Peyer's patch (tissue), 4 donors: ENCODE data around the gene GMPPA. TPM values are rescaled to one million over a fixed set of nuclear protein-coding genes. Genes with fewer than 3 reads are reported as not detected.

Experiments used
- DNase-seq, 3 donors: peaks; one replicate each; pipeline ENCODE4 v3.0.0-alpha.2; 2017 to 2019
- H3K27ac ChIP-seq, 4 donors: fragments of 200-600 bp; sonication (generic); one replicate each; pipeline ENCODE4 v1.5.1; 2016 to 2019
- H3K27me3 ChIP-seq, 2 donors: fragments of 200-600 bp; sonication (generic); one replicate each; pipeline ENCODE4 v1.5.1; 2019
- H3K36me3 ChIP-seq, 3 donors: fragments of 200-600 bp; sonication (generic); one replicate each; pipeline ENCODE4 v1.5.1; 2016 to 2019
- H3K4me1 ChIP-seq, 4 donors: fragments of 200-600 bp; sonication (generic); one replicate each; pipeline ENCODE4 v1.5.1; 2016 to 2019
- H3K4me3 ChIP-seq, 4 donors: fragments of 200-600 bp; sonication (generic); 1 replicate in 3 of 4; 2 replicates in 1 of 4; pipeline ENCODE4 v1.5.1; 2016 to 2019; ENCODE audit warnings: mild to moderate bottlenecking in 1 of 4
- H3K9me3 ChIP-seq, 4 donors: fragments of 200-600 bp; sonication (generic); one replicate each; pipeline ENCODE4 v1.5.1; 2016 to 2019; ENCODE audit warnings: mild to moderate bottlenecking in 1 of 4
- CTCF ChIP-seq, 6 experiments: fragments of 450-650 bp in 4 of 6; fragments of 200-600 bp in 2 of 6; sonication (generic) in 1 of 6; IDR thresholded peaks; one replicate each; pipeline ENCODE4 v1.5.1; 2017 to 2019; ENCODE audit warnings: antibody characterized with exemption in 6 of 6, mild to moderate bottlenecking in 3 of 6, moderate library complexity in 1 of 6
- POLR2A ChIP-seq, 2 donors: fragments of 450-650 bp; IDR thresholded peaks; one replicate each; pipeline ENCODE4 v1.5.1; 2017; ENCODE audit warnings: antibody characterized with exemption in 2 of 2, mild to moderate bottlenecking in 2 of 2, moderate library complexity in 2 of 2
- total RNA-seq, 4 donors: library from RNA; depleted of rRNA; stranded (reverse); fragments of >200 nt; gene quantifications; one replicate each; pipeline ENCODE4 v1.1.0, GENCODE V29; 2016

Gene GMPPA
- total RNA-seq, 4 donors from 2014 or later, result 35.0 to 69.6 (median 38.9) TPM

- no peaks in the 10 kb centered on the region for H3K9me3 ChIP-seq
- no peaks in the 10 kb centered on the region for H3K36me3 ChIP-seq
- no peak within 1 kb of the TSS for H3K4me3 ChIP-seq
- H3K27me3 ChIP-seq, result peaks cover 0 to 14% of the 10 kb centered on the region in 2 donors
- no peak within 1 kb of the TSS for H3K27ac ChIP-seq
- peaks cover 0 to 11% (median 0%) of the 10 kb centered on the region in 4 donors for H3K4me1 ChIP-seq
- no peak for DNase-seq
- no peak for TF ChIP-seq POLR2A (IDR thresholded peaks at IDR 0.05)
- no peak for TF ChIP-seq CTCF (IDR thresholded peaks at IDR 0.05)
Observed at GRCh38 chr2:219514196-219514761, 15.6 kb downstream of the GMPPA start, which contains the start of gene ASIC4. Gene ASIC4, plus strand, starts transcription at chr2:219514482. Its CDS starts 243 bp downstream, at chr2:219514725.

- H3K27ac ChIP-seq, result no peak overlapping the region
- H3K27me3 ChIP-seq, result peaks cover 0 to 14% of the 10 kb centered on the region in 2 donors
- no peaks in the 10 kb centered on the region for H3K9me3 ChIP-seq
- no peak overlapping the region for H3K4me3 ChIP-seq
- DNase-seq, result no peak
- no peak for TF ChIP-seq CTCF (IDR thresholded peaks at IDR 0.05)
- no peak for TF ChIP-seq POLR2A (IDR thresholded peaks at IDR 0.05)
- H3K4me1 ChIP-seq, result peaks cover 0 to 6% (median 0%) of the 10 kb centered on the region in 4 donors
- no peaks in the 10 kb centered on the region for H3K36me3 ChIP-seq
Observed at GRCh38 chr2:219514836-219515235, 16.1 kb downstream of the GMPPA start.

- peaks cover 0 to 14% of the 10 kb centered on the region in 2 donors for H3K27me3 ChIP-seq
- H3K4me1 ChIP-seq, result no peaks in the 10 kb centered on the region
- DNase-seq, result no peak
- no peak overlapping the region for H3K4me3 ChIP-seq
- no peak for TF ChIP-seq CTCF (IDR thresholded peaks at IDR 0.05)
- no peak for TF ChIP-seq POLR2A (IDR thresholded peaks at IDR 0.05)
- no peaks in the 10 kb centered on the region for H3K9me3 ChIP-seq
- H3K27ac ChIP-seq, result no peak overlapping the region
- no peaks in the 10 kb centered on the region for H3K36me3 ChIP-seq
Observed at GRCh38 chr2:219515874-219516629, 17.4 kb downstream of the GMPPA start.

- no peaks in the 10 kb centered on the region for H3K36me3 ChIP-seq
- H3K27ac ChIP-seq, result no peak overlapping the region
- H3K27me3 ChIP-seq, result peaks cover 0 to 9% of the 10 kb centered on the region in 2 donors
- no peak overlapping the region for H3K4me3 ChIP-seq
- H3K9me3 ChIP-seq, result no peaks in the 10 kb centered on the region
- no peak for DNase-seq
- peaks cover 0 to under 1% (median 0%) of the 10 kb centered on the region in 4 donors for H3K4me1 ChIP-seq
- TF ChIP-seq CTCF (IDR thresholded peaks at IDR 0.05) (no peak), POLR2A (IDR thresholded peaks at IDR 0.05) (no peak)
Observed at GRCh38 chr2:219516888-219517287, 18.2 kb downstream of the GMPPA start.

GRCh38 chr2:219517954-219518778 is 19.5 kb downstream of the GMPPA start:
- no peaks in the 10 kb centered on the region for H3K9me3 ChIP-seq
- H3K27ac ChIP-seq, result no peak overlapping the region
- TF ChIP-seq CTCF (IDR thresholded peaks at IDR 0.05), result no peak
- no peak for TF ChIP-seq POLR2A (IDR thresholded peaks at IDR 0.05)
- H3K4me3 ChIP-seq, result no peak overlapping the region
- H3K4me1 ChIP-seq, result peaks cover 0 to 14% (median 8%) of the 10 kb centered on the region in 4 donors
- H3K36me3 ChIP-seq, result no peaks in the 10 kb centered on the region
- H3K27me3 ChIP-seq, result peaks cover 0 to 12% of the 10 kb centered on the region in 2 donors
- DNase-seq, result no peak
